Measurements from ENCODE around the gene NIN. TPM values are rescaled to one million over a fixed set of nuclear protein-coding genes. Genes with fewer than 3 reads are reported as not detected.
A peak's percentile ranks its signal among the peaks of the same experiment; 100 is the strongest.

NIN gene
- total and polyA plus RNA-seq, 4 donors, result 1.7 to 11.1 (median 4.0) TPM

DNA sequence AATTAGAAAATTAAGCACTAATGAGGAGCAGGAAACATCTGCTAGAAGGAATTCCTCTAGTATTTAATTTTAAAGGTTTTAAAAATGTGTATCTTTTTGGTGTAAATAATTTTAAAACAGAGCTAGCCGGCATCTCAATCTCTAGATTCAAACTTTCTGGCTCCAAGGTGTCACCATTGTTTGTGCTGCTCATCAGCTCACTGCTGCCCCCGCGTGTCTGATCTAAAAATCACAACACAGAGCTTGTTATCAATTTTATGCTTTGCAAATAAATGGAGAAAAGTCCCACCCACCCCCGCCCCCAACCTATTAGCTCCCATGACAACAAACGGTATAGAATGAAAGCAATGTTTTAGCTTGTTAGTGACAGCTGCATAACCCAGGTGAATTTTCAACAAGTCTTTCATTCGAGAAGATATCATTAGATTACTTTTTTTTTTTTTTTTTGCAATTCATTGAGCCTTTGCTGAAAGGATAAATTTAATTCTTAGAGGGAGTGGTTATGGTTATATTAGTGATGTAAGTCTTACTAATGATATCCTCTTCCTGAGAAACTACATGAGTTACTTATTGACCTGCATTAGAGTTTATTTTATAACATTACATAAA is 29.6 kb upstream of the NIN start:
- peaks cover 0 to 9% (median 5%) of the 10 kb centered on the region in 4 donors for H3K4me1 ChIP-seq (ENCODE audit: control insufficient read depth in 4 of 4, insufficient read depth in 4 of 4, low read length in 3 of 4)
- no peaks in the 10 kb centered on the region for H3K36me3 ChIP-seq (ENCODE audit: control insufficient read depth in 4 of 4, insufficient read depth in 3 of 4, low read depth in 1 of 4, low read length in 3 of 4)
- peak overlapping the region; percentile 6 to 14 for H3K27ac ChIP-seq (ENCODE audit: low read depth in 1 of 2, low read length in 2 of 2)
- no peaks in the 10 kb centered on the region for H3K9me3 ChIP-seq (ENCODE audit: control insufficient read depth in 4 of 4, low read length in 3 of 4)
- peak; percentile 84 for DNase-seq (ENCODE audit: low spot score)
- peak overlapping the region in 1 of 2 donors; percentile 74 for H3K9ac ChIP-seq (ENCODE audit: low read depth in 1 of 2, low read length in 2 of 2)
- peak overlapping the region; percentile 59 to 63 (median 62) for H3K4me3 ChIP-seq (ENCODE audit: low read depth in 1 of 3, low read length in 3 of 3)
- WGBS, result 8% methylated on average over 6 of the region's 6 CpGs
- H3K27me3 ChIP-seq (ENCODE audit: control insufficient read depth in 4 of 4, insufficient read depth in 4 of 4, low read length in 3 of 4), result no peaks in the 10 kb centered on the region
- TF ChIP-seq RAD21 (IDR thresholded peaks at IDR 0.05) (peak; percentile 78 to 81), EGR1 (IDR thresholded peaks at IDR 0.05; ENCODE audit: low read depth in 2 of 2) (no peak), CTCF (IDR thresholded peaks at IDR 0.05; ENCODE audit: low read depth, low read length, missing input control) (peak; percentile 66), FOXA2 (IDR thresholded peaks at IDR 0.05) (no peak)

GRCh38 chr14:50859296-50859624 is 28.3 kb upstream of the NIN start:
- TF ChIP-seq ATF3 (IDR thresholded peaks at IDR 0.05) (no peak), JUND (IDR thresholded peaks at IDR 0.05) (no peak), HNF4G (IDR thresholded peaks at IDR 0.05) (no peak), HNF4A (conservative IDR thresholded peaks at IDR 0.05) (no peak), FOXA1 (IDR thresholded peaks at IDR 0.05) (no peak), RXRA (IDR thresholded peaks at IDR 0.05) (no peak), TAF1 (conservative IDR thresholded peaks at IDR 0.05) (no peak), FOXA2 (IDR thresholded peaks at IDR 0.05) (no peak), SP1 (IDR thresholded peaks at IDR 0.05) (no peak), MAX (IDR thresholded peaks at IDR 0.05) (no peak), EGR1 (IDR thresholded peaks at IDR 0.05; ENCODE audit: low read depth in 2 of 2) (no peak), GABPA (IDR thresholded peaks at IDR 0.05 in 1 of 2, conservative IDR thresholded peaks at IDR 0.05 in 1 of 2) (no peak), CTCF (IDR thresholded peaks at IDR 0.05; ENCODE audit: low read depth, low read length, missing input control) (no peak), YY1 (IDR thresholded peaks at IDR 0.05) (no peak), NR2F2 (IDR thresholded peaks at IDR 0.05) (no peak), RAD21 (IDR thresholded peaks at IDR 0.05) (no peak), REST (IDR thresholded peaks at IDR 0.05) (no peak)
- TF ChIP-seq, protein P1, sequence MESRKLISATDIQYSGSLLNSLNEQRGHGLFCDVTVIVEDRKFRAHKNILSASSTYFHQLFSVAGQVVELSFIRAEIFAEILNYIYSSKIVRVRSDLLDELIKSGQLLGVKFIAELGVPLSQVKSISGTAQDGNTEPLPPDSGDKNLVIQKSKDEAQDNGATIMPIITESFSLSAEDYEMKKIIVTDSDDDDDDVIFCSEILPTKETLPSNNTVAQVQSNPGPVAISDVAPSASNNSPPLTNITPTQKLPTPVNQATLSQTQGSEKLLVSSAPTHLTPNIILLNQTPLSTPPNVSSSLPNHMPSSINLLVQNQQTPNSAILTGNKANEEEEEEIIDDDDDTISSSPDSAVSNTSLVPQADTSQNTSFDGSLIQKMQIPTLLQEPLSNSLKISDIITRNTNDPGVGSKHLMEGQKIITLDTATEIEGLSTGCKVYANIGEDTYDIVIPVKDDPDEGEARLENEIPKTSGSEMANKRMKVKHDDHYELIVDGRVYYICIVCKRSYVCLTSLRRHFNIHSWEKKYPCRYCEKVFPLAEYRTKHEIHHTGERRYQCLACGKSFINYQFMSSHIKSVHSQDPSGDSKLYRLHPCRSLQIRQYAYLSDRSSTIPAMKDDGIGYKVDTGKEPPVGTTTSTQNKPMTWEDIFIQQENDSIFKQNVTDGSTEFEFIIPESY (IDR thresholded peaks at IDR 0.05), result no peak
- no peak overlapping the region for H3K9ac ChIP-seq (ENCODE audit: low read depth in 1 of 2, low read length in 2 of 2)
- no peak for DNase-seq (ENCODE audit: low spot score)
- peaks cover 0 to 9% (median 5%) of the 10 kb centered on the region in 4 donors for H3K4me1 ChIP-seq (ENCODE audit: control insufficient read depth in 4 of 4, insufficient read depth in 4 of 4, low read length in 3 of 4)
- H3K36me3 ChIP-seq (ENCODE audit: control insufficient read depth in 4 of 4, insufficient read depth in 3 of 4, low read depth in 1 of 4, low read length in 3 of 4), result no peaks in the 10 kb centered on the region
- no peak overlapping the region for H3K4me3 ChIP-seq (ENCODE audit: low read depth in 1 of 3, low read length in 3 of 3)
- H3K27me3 ChIP-seq (ENCODE audit: control insufficient read depth in 4 of 4, insufficient read depth in 4 of 4, low read length in 3 of 4), result no peaks in the 10 kb centered on the region
- no peaks in the 10 kb centered on the region for H3K9me3 ChIP-seq (ENCODE audit: control insufficient read depth in 4 of 4, low read length in 3 of 4)
- no peak overlapping the region for H3K27ac ChIP-seq (ENCODE audit: low read depth in 1 of 2, low read length in 2 of 2)
- 35% methylated on average over 1 of the region's 1 CpG for WGBS

All from liver (tissue), 9 donors.